Measurements from ENCODE around the gene PTPN13. TPM values are rescaled to one million over a fixed set of nuclear protein-coding genes. Genes with fewer than 3 reads are reported as not detected.

Gene PTPN13
- total RNA-seq, 1 experiment from 2014 or later = 12.1 TPM

GRCh38 chr4:86818841-86819240 is 224.7 kb downstream of the PTPN13 start:
- no peak overlapping the region for H2AFZ ChIP-seq (ENCODE audit: low read length)
- no peaks in the 10 kb centered on the region for H3K9me3 ChIP-seq (ENCODE audit: low read length)
- CTCF ChIA-PET = no interaction called here
- H3K4me1 ChIP-seq (ENCODE audit: insufficient read depth, low read length) = no peaks in the 10 kb centered on the region
- H3K9ac ChIP-seq (ENCODE audit: low read length) = no peak overlapping the region
- no peak for DNase-seq
- POLR2A ChIA-PET (ENCODE audit: unreplicated experiment) = no interaction called here
- H3K4me2 ChIP-seq (ENCODE audit: low read length) = no peak overlapping the region
- intact Hi-C loops (cut with micrococcal nuclease) = no loop called here
- H3F3A ChIP-seq (ENCODE audit: low read length, unreplicated experiment) = no peaks in the 10 kb centered on the region
- no peaks in the 10 kb centered on the region for H3K9me2 ChIP-seq (replicated peaks; ENCODE audit: low read length)
- no peak for ATAC-seq
- H3K79me2 ChIP-seq (ENCODE audit: low read length) = no peaks in the 10 kb centered on the region
- no peaks in the 10 kb centered on the region for H3K27me3 ChIP-seq (ENCODE audit: low read length)
- no TSS peak for BruUV-seq (replicated peaks)
- no peaks in the 10 kb centered on the region for H4K20me1 ChIP-seq (ENCODE audit: low read length)
- H3K4me3 ChIP-seq (ENCODE audit: low read length) = no peak overlapping the region
- peaks cover 17% of the 10 kb centered on the region for H3K36me3 ChIP-seq (ENCODE audit: low read depth, low read length)
- no peak overlapping the region for H3K27ac ChIP-seq (ENCODE audit: low read length)
- TF ChIP-seq CTCF (conservative IDR thresholded peaks at IDR 0.05; ENCODE audit: low read depth, low read length) (no peak), EZH2phosphoT487 (IDR thresholded peaks at IDR 0.05; ENCODE audit: borderline replicate concordance, low read length) (no peak), EZH2 (IDR thresholded peaks at IDR 0.05; ENCODE audit: low read length, unreplicated experiment) (no peak)

DNA sequence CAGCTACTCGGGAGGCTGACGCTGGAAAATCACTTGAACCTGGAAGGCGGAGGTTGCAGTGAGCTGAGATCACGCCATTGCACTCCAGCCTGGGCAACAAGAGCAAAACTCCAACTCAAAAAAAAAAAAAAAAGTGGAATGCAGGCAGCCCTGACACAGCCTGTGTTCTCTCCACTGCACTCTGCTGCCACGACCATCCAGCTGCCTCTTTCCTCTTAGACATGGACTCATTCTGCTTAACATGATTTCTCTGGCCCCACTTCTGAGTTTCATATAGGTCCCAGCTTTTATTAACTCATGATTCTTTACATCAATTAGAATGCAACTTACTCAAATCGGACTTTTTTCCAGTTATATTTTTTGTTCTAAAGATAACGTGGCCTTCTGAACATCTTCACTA is 225.4 kb downstream of the PTPN13 start:
- Histone ChIP-seq H3K27me3 (ENCODE audit: low read length) (no peaks in the 10 kb centered on the region), H3K4me2 (ENCODE audit: low read length) (no peak overlapping the region), H3F3A (ENCODE audit: low read length, unreplicated experiment) (no peaks in the 10 kb centered on the region), H3K4me3 (ENCODE audit: low read length) (no peak overlapping the region), H3K9ac (ENCODE audit: low read length) (no peak overlapping the region), H3K4me1 (ENCODE audit: insufficient read depth, low read length) (no peaks in the 10 kb centered on the region), H3K36me3 (ENCODE audit: low read depth, low read length) (peaks cover 14% of the 10 kb centered on the region), H3K9me2 (replicated peaks; ENCODE audit: low read length) (no peaks in the 10 kb centered on the region), H3K27ac (ENCODE audit: low read length) (no peak overlapping the region), H2AFZ (ENCODE audit: low read length) (no peak overlapping the region), H3K79me2 (ENCODE audit: low read length) (no peaks in the 10 kb centered on the region), H4K20me1 (ENCODE audit: low read length) (no peaks in the 10 kb centered on the region), H3K9me3 (ENCODE audit: low read length) (no peaks in the 10 kb centered on the region)
- CTCF ChIA-PET = no interaction called here
- DNase-seq (no peak), ATAC-seq (no peak)
- TF ChIP-seq EZH2phosphoT487 (IDR thresholded peaks at IDR 0.05; ENCODE audit: borderline replicate concordance, low read length) = no peak
- TF ChIP-seq CTCF (conservative IDR thresholded peaks at IDR 0.05; ENCODE audit: low read depth, low read length) = no peak
- no peak for TF ChIP-seq EZH2 (IDR thresholded peaks at IDR 0.05; ENCODE audit: low read length, unreplicated experiment)
- POLR2A ChIA-PET (ENCODE audit: unreplicated experiment) = interaction anchor here (0.6 kb wide), 1 partner anchor 298 kb away, joined by 18 read pairs; no protein-coding TSS in a partner anchor
- no TSS peak for BruUV-seq (replicated peaks)
- intact Hi-C loops (cut with micrococcal nuclease) = no loop called here

DNA sequence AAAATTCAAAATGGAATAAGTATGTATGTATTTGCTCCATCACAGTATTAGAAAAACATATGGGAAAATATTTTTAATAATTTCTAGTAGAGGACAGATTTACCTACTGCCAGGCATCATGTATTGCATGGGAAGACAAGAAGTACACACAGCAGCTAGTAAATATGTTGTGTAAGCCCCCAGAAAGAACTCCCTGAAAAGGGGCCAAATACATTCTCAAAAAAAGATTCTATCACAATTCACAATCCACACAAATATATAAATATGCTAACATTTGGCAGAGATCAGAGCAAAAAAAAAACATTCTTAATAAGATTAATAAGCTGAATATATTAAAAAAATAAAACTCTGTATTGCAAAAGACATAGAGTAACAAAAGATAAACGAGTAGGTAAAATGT is 227.0 kb downstream of the PTPN13 start:
- no peaks in the 10 kb centered on the region for H3K36me3 ChIP-seq (ENCODE audit: low read depth, low read length)
- H3K27ac ChIP-seq (ENCODE audit: low read length) = no peak overlapping the region
- TF ChIP-seq EZH2phosphoT487 (IDR thresholded peaks at IDR 0.05; ENCODE audit: borderline replicate concordance, low read length) (no peak), CTCF (conservative IDR thresholded peaks at IDR 0.05; ENCODE audit: low read depth, low read length) (no peak), EZH2 (IDR thresholded peaks at IDR 0.05; ENCODE audit: low read length, unreplicated experiment) (no peak)
- no TSS peak for BruUV-seq (replicated peaks)
- no peaks in the 10 kb centered on the region for H3K79me2 ChIP-seq (ENCODE audit: low read length)
- no peaks in the 10 kb centered on the region for H3K27me3 ChIP-seq (ENCODE audit: low read length)
- H4K20me1 ChIP-seq (ENCODE audit: low read length) = no peaks in the 10 kb centered on the region
- no peaks in the 10 kb centered on the region for H3K9me2 ChIP-seq (replicated peaks; ENCODE audit: low read length)
- peaks cover 7% of the 10 kb centered on the region; the same call in 1 of the 2 replicates for H3K4me1 ChIP-seq (ENCODE audit: insufficient read depth, low read length)
- H3K9me3 ChIP-seq (ENCODE audit: low read length) = no peaks in the 10 kb centered on the region
- ATAC-seq = no peak
- intact Hi-C loops (cut with micrococcal nuclease) = no loop called here
- H3K4me3 ChIP-seq (ENCODE audit: low read length) = no peak overlapping the region
- ChIA-PET CTCF (no interaction called here), POLR2A (ENCODE audit: unreplicated experiment) (no interaction called here)
- H3F3A ChIP-seq (ENCODE audit: low read length, unreplicated experiment) = no peaks in the 10 kb centered on the region
- no peak overlapping the region for H3K4me2 ChIP-seq (ENCODE audit: low read length)
- H2AFZ ChIP-seq (ENCODE audit: low read length) = no peak overlapping the region
- no peak for DNase-seq
- no peak overlapping the region for H3K9ac ChIP-seq (ENCODE audit: low read length)
